Femur (tissue), 1 donor: ENCODE measurements around the gene NETO2.

Experiments used
- DNase-seq: peaks from one replicate; pipeline ENCODE4 v3.0.0-alpha.2; 2017

Gene NETO2

GRCh38 chr16:47043970-47044684, 99.6 kb downstream of the NETO2 start:
- DNase-seq = no peak

GRCh38 chr16:47043200-47043599, 100.5 kb downstream of the NETO2 start:
- peak; percentile 23 for DNase-seq

- peak; percentile 90 for DNase-seq
Observed at GRCh38 chr16:47037746-47038458, 105.8 kb downstream of the NETO2 start.

GRCh38 chr16:47037396-47037745, 106.4 kb downstream of the NETO2 start:
- DNase-seq = no peak

- no peak for DNase-seq
Observed at GRCh38 chr16:47036201-47036600, 107.5 kb downstream of the NETO2 start.

- DNase-seq = no peak
Observed at GRCh38 chr16:47035436-47035835, 108.3 kb downstream of the NETO2 start.

- no peak for DNase-seq
Observed at GRCh38 chr16:47034455-47034854, 109.3 kb downstream of the NETO2 start.

- no peak for DNase-seq
Observed at GRCh38 chr16:47033176-47033575, 110.6 kb downstream of the NETO2 start.

GRCh38 chr16:47029724-47030123, 114.0 kb downstream of the NETO2 start:
- no peak for DNase-seq

GRCh38 chr16:47028767-47029377, 114.9 kb downstream of the NETO2 start:
- no peak for DNase-seq
